Uterus (tissue), 4 donors: ENCODE data around the gene EPHA8. TPM values are rescaled to one million over a fixed set of nuclear protein-coding genes. Genes with fewer than 3 reads are reported as not detected.

Experiments
- DNase-seq, 2 donors: peaks; one replicate each; pipeline ENCODE4 v3.0.0-alpha.2; 2019 to 2020
- H3K27ac ChIP-seq, 2 donors: fragments of 200-600 bp; sonication (generic); 1 replicate in 1 of 2; 2 replicates in 1 of 2; pipeline ENCODE4 v1.5.1; 2016 to 2018
- H3K27me3 ChIP-seq, 2 donors: fragments of 200-600 bp; sonication (generic); one replicate each; pipeline ENCODE4 v1.5.1; 2018 to 2019; ENCODE audit warnings: control low read depth in 1 of 2
- H3K36me3 ChIP-seq, 2 donors: fragments of 200-600 bp; sonication (generic); one replicate each; pipeline ENCODE4 v1.5.1; 2019; ENCODE audit warnings: control low read depth in 1 of 2
- H3K4me1 ChIP-seq, 2 donors: fragments of 200-600 bp; sonication (generic); one replicate each; pipeline ENCODE4 v1.5.1; 2018 to 2019; ENCODE audit warnings: control low read depth in 1 of 2
- H3K4me3 ChIP-seq, 2 donors: fragments of 200-600 bp; sonication (generic); 1 replicate in 1 of 2; 2 replicates in 1 of 2; pipeline ENCODE4 v1.5.1; 2018 to 2019; ENCODE audit warnings: mild to moderate bottlenecking in 1 of 2
- H3K9me3 ChIP-seq, 2 donors: fragments of 200-600 bp; sonication (generic); one replicate each; pipeline ENCODE4 v1.5.1; 2019; ENCODE audit warnings: control low read depth in 1 of 2
- CTCF ChIP-seq, 4 experiments: fragments of 200-600 bp in 2 of 4; fragments of 450-650 bp in 2 of 4; sonication (generic) in 2 of 4; IDR thresholded peaks; one replicate each; pipeline ENCODE4 v1.5.1; 2016 to 2019; ENCODE audit warnings: antibody characterized with exemption in 4 of 4, mild to moderate bottlenecking in 2 of 4, moderate library complexity in 1 of 4
- POLR2A ChIP-seq, 2 donors: fragments of 450-650 bp; IDR thresholded peaks; one replicate each; pipeline ENCODE4 v1.6.1; 2016; ENCODE audit warnings: antibody characterized with exemption in 2 of 2, mild to moderate bottlenecking in 1 of 2, moderate library complexity in 1 of 2
- intact Hi-C: fragments of 100-400 bp; cut with DNase I; formaldehyde crosslinking; loops from one replicate; pipeline ENCODE4 v1.15.1; 2023; ENCODE audit warnings: low total_unique reads
- total RNA-seq, 4 donors: library from RNA; depleted of rRNA in 3 of 4; stranded (reverse); fragments of >200 nt in 3 of 4; gene quantifications; one replicate each; pipeline versions ENCODE4 v1.1.0 to v1.2.4, GENCODE V29; 2014 to 2023
- donor health status: DM: yes; HTN: yes; CAD: no.

EPHA8 gene
- total RNA-seq, 4 donors from 2014 or later: 0.07 TPM; not detected in 3

GRCh38 chr1:22619252-22619651, 56.0 kb downstream of the EPHA8 start:
- no peaks in the 10 kb centered on the region for H3K36me3 ChIP-seq
- no peak overlapping the region for H3K27ac ChIP-seq
- TF ChIP-seq POLR2A (IDR thresholded peaks at IDR 0.05) (no peak), CTCF (IDR thresholded peaks at IDR 0.05) (no peak)
- H3K9me3 ChIP-seq: no peaks in the 10 kb centered on the region
- H3K4me1 ChIP-seq: no peaks in the 10 kb centered on the region
- no peak overlapping the region for H3K4me3 ChIP-seq
- intact Hi-C loops: no loop called here
- no peak for DNase-seq
- no peaks in the 10 kb centered on the region for H3K27me3 ChIP-seq

GRCh38 chr1:22619798-22620197, 56.5 kb downstream of the EPHA8 start:
- H3K4me1 ChIP-seq: no peaks in the 10 kb centered on the region
- no peaks in the 10 kb centered on the region for H3K36me3 ChIP-seq
- intact Hi-C loops: no loop called here
- no peak overlapping the region for H3K27ac ChIP-seq
- no peaks in the 10 kb centered on the region for H3K9me3 ChIP-seq
- H3K4me3 ChIP-seq: no peak overlapping the region
- no peaks in the 10 kb centered on the region for H3K27me3 ChIP-seq
- TF ChIP-seq CTCF (IDR thresholded peaks at IDR 0.05) (no peak), POLR2A (IDR thresholded peaks at IDR 0.05) (no peak)
- DNase-seq: no peak

GRCh38 chr1:22621761-22622160, 58.5 kb downstream of the EPHA8 start:
- no peaks in the 10 kb centered on the region for H3K27me3 ChIP-seq
- intact Hi-C loops: no loop called here

GRCh38 chr1:22625262-22625925, 62.1 kb downstream of the EPHA8 start:
- no peak for TF ChIP-seq CTCF (IDR thresholded peaks at IDR 0.05)
- TF ChIP-seq POLR2A (IDR thresholded peaks at IDR 0.05): no peak
- Histone ChIP-seq H3K4me1 (no peaks in the 10 kb centered on the region), H3K9me3 (no peaks in the 10 kb centered on the region), H3K4me3 (no peak overlapping the region), H3K27ac (no peak overlapping the region), H3K27me3 (no peaks in the 10 kb centered on the region), H3K36me3 (no peaks in the 10 kb centered on the region)
- DNase-seq: no peak
- intact Hi-C loops: no loop called here

More at GRCh38 chr1:22621761-22622160, 58.5 kb downstream of the EPHA8 start:
- no peak for DNase-seq
- H3K9me3 ChIP-seq: no peaks in the 10 kb centered on the region
- H3K27ac ChIP-seq: no peak overlapping the region
- no peak overlapping the region for H3K4me3 ChIP-seq
- H3K4me1 ChIP-seq: no peaks in the 10 kb centered on the region
- no peaks in the 10 kb centered on the region for H3K36me3 ChIP-seq
- TF ChIP-seq CTCF (IDR thresholded peaks at IDR 0.05): no peak
- TF ChIP-seq POLR2A (IDR thresholded peaks at IDR 0.05): no peak

GRCh38 chr1:22626237-22627157, 63.2 kb downstream of the EPHA8 start:
- TF ChIP-seq POLR2A (IDR thresholded peaks at IDR 0.05) (no peak), CTCF (IDR thresholded peaks at IDR 0.05) (no peak)
- intact Hi-C loops: no loop called here
- Histone ChIP-seq H3K4me3 (no peak overlapping the region), H3K27ac (no peak overlapping the region), H3K36me3 (no peaks in the 10 kb centered on the region), H3K9me3 (no peaks in the 10 kb centered on the region), H3K4me1 (no peaks in the 10 kb centered on the region), H3K27me3 (no peaks in the 10 kb centered on the region)
- no peak for DNase-seq
